ENCODE results near the gene HABP2.

DNA sequence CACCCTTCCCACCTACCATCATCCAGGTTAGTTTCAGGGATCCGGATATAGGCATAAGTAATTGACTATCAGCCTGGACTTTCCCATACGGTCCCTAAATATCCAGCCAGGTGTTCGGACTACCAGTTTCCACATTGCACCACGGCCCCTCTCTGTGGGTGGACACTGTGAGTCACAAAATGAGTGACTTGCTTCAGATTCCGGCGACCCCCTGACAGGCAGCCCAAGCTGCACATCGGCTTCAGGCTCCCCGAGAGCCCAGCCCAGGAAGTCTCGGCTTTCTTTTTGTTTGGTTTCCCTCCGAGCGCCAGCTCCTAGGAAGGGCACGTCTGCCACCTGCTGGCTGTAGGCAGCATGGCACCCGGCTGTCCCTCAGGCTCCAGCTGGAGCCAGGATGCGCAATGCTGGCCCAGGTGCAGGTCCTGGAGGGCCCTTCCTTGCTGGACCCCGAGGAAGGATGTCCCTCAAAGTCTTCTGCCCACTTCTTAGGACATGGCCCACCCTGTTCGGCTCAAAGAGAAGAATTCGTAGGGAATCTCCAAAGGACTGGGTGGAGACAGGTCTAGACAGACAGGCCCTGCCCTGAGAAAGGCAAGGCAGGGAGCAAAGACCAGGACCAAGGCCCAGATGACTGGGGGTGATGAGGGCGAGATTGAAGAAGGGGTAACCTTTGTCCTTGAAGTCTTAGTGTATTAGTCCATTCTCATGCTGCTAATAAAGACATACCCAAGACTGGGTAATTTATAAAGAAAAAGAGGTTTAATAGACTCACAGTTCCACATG is 10.6 kb downstream of the HABP2 start:
- TF ChIP-seq CTCF (IDR thresholded peaks at IDR 0.05) (peak; percentile 91 to 99 (median 92)), POLR2A (IDR thresholded peaks at IDR 0.05) (no peak)

All from uterus (tissue), 2 donors.